HPDE6-E6E7 (cell line): ENCODE measurements around the gene ZRSR2.
A peak's percentile ranks its signal among the peaks of the same experiment; 100 is the strongest.
"Not testable (repeated sequence)": the region's sequence is repeated elsewhere in the genome, so short reads cannot be mapped to it uniquely, and the experiment has no call there.

Experiments
- DNase-seq: peaks from one replicate; pipeline ENCODE4 v3.0.0; 2011; ENCODE audit warnings: missing footprints; ENCODE audit errors: extremely low spot score

ZRSR2 gene, protein sequence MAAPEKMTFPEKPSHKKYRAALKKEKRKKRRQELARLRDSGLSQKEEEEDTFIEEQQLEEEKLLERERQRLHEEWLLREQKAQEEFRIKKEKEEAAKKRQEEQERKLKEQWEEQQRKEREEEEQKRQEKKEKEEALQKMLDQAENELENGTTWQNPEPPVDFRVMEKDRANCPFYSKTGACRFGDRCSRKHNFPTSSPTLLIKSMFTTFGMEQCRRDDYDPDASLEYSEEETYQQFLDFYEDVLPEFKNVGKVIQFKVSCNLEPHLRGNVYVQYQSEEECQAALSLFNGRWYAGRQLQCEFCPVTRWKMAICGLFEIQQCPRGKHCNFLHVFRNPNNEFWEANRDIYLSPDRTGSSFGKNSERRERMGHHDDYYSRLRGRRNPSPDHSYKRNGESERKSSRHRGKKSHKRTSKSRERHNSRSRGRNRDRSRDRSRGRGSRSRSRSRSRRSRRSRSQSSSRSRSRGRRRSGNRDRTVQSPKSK

DNA sequence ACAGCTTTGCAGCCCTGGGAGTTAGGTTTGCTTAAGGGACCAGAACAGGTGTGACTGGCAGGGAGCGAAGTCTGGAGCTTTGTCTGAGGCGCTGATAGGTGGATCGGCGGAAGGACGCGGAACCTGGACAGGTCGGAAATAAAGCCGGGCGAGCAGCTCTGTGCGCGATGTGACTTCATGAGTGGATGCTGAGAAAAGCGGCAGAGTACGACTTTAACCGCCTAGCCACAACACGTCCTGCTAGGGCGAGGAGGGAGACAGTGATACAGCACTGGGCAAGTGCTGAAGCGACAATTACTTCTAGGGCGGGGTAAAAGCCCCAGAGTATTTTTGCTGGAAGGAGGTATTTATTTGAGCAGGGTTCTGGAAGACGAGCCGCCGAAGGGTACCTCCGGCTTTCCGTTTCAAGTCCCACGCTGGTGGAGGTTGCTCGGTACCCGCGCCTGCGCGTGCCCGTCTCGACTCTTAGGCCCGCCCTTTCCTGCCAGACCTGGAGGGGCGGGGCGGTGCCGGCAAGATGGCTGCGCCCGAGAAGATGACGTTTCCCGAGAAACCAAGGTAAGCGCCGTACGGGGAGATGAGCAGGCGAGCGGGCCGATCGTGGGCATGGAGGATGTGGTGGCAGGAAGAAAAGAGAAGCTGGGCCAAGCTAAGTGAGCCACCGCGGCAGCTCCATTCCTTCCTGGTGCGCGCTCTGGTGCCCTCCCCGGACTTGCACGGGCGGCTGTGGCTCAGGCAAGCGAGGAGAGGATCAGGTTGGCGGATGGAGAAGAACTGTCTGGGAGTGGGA lies at the start of gene ZRSR2:
ZRSR2 (plus strand) TSS at position 506 of the 790 bp plus-strand sequence; CDS start at position 518, 12 bp downstream.
- peak; percentile 83 for DNase-seq

DNA sequence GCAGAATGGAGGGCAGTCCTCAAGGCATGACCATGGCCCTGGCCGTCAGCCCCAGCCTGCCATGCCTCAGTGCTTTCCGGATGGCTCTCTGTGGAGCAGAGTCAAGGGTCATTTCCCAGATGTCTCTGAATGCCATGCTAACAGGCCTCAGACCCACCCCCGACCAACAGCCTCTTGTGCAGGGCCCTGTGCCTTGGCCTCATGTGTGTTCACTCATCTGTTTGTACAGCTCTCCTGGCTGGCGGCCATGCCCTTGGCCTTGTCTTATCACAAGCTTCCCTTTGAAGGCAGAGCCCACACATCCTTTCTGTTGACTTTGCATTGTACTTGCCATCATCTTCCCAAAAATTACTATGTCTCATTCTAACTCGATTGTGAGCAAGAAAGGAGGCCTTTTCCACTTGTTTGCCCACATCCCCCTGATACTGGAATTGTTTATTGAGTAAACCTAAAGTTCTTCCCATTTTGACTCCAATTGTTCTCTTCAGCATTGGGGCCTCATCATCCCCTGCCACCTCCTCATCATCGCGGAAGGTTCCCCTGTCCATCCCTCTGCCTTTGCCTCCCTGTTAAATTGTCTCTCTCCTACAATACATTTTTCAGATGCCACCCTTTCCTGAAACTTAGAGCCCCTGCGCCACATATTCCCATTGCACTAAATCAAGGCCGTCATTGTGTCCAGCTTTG lies 46.0 kb upstream of the ZRSR2 start:
- no peak for DNase-seq

- DNase-seq, result no peak
Observed at GRCh38 chrX:15745179-15745578, 45.1 kb upstream of the ZRSR2 start.

DNA sequence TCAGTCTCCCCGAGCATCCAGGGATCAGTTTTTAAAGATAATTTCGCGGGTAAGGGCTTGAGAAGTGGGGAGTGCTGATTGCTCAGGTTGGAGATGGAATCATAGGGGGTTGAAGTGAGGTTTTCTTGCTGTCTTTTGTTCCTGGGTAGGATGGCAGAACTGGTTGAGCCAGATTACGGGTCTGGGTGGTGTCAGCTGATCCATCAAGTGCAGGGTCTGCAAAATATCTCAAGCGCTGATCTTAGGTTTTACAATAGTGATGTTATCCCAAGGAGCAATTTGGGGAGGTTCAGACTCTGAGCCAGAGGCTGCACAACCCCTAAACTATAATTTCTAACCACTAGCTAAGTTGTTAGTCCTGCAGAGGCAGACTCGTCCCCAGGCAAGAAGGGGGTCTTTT lies 43.6 kb upstream of the ZRSR2 start:
- DNase-seq, result not testable (repeated sequence)

- no peak for DNase-seq
Observed at GRCh38 chrX:15747626-15748173, 42.6 kb upstream of the ZRSR2 start.

DNA sequence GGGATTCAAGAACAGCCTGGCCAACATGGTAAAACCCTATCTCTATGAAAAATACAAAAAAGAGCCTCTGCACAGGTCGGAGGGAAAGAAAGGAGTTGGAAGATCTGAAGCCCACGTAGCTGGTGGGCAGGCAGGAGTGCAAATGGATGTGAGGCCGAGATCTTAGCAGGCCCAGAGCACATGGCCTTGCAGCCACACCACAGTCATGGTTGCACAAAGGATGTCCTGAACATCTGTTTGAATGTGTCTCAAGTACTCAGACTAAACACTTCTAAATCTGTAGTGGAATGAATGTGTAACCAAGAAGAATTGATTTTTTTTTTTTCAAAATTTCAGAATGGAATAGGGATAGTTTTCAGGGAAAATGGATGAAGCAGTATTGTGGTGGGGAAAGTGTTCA lies 41.4 kb upstream of the ZRSR2 start:
- DNase-seq, result no peak

DNA sequence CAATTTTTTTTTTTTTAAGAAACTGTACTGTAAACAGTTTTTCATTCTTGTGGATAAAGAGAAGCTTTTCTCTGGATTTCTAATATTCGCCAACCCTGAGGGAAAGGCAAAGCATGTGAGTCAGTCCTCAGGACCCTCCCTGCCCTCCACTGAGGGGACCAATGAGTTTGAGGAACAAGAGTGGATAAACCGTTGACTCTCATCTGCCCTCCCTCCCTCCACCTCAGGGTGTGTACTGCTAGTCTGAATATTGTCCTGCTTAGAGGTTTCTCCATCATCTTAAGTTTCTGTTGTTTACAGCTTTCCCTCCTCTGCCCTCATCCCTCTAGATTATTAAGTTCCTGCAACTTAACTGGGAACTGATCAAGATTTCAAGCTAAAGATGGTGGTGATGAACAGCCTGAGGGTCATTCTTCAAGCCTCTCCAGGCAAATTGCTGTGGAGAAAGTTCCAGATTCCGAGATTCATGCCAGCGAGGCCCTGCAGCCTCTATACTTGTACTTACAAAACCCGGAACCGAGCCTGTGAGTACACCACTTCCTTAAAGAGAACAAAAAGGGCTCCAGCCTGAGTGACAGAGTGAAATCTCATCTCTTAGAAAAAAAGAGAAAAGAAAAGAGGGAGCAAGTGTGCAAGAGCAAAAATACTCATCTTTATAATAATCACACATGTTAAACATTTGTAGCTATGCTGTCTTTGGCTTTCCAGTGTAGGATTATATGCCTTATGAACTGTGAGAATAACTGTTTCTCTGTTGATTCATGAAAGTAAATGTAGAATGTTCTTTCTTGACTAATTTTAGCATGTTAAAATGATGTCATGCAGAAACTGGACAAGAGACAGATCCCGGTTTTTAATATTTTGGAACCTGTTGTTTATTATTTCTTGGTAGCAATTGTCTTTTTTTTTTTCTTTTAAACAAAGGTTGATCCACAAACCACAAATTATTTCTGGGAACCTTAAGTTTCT lies 40.4 kb upstream of the ZRSR2 start:
- DNase-seq, result no peak

DNA sequence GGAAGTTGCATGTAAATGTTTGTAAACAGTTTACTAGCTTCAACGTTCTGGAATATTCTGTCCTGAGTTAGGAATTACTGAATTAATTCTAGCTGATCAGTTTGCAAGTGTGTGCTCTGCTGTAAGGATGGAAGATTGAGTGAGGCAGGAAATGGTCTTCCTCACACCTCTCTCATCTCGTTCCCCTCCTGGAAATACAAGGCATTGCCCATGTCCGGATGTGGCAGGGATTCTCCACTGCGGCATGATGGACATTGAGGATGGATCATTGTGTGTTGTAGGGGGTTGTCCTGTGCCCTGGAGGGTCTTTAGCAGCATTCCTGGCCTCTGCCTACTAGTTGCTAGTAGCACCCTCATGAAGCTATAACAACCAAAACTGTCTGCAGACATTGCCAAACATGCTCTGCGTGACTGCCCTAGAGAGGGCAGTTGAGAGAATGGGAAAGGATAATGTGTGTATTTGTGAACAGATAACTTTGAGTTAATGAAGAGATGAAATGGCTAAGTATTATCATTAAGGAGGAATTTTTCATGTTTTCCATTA lies 39.6 kb upstream of the ZRSR2 start:
- no peak for DNase-seq

- no peak for DNase-seq
Observed at GRCh38 chrX:15751155-15751819, 39.0 kb upstream of the ZRSR2 start.

GRCh38 chrX:15755091-15755490 lies 35.2 kb upstream of the ZRSR2 start:
- DNase-seq, result no peak

DNA sequence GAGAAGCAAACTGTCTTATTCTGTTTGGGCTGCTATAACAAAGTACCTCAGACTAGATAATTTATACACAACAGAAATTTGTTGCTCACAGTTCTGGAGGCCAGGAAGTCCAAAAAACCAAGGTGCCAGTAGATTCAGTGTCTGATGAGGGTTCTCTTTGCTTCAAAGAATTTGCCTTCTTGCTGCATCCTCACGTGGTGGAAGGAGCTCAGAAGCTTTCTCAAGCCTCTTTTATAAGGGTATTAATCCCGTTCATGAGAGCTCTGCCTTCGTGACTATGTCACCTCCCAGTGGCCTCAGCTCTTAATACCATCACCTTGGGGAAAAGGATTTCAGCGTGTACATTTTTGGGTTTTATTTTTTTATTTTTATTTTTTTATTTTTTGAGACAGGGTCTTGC lies 32.1 kb upstream of the ZRSR2 start:
- no peak for DNase-seq

DNA sequence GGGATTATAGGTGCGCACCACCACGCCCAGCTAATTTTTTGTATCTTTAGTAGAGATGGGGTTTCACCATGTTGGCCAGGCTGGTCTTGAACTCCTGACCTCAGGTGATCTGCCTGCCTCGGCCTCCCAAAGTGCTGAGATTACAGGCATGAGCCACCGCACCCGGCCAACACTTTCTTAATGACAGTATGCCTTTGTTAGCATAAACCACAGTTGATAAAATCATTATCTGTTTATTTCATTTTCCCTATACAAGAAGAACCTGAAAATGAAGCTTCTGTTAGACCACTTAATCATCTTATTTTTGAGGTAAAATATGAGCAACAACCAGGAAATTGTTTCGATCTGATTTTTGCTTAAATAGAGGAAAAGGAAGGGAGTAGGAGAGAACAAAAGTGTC lies 30.4 kb upstream of the ZRSR2 start:
- DNase-seq, result not testable (repeated sequence)

GRCh38 chrX:15761564-15762191 lies 28.6 kb upstream of the ZRSR2 start:
- peak; percentile 20 for DNase-seq

- no peak for DNase-seq
Observed at GRCh38 chrX:15769300-15769954, 20.9 kb upstream of the ZRSR2 start.

- DNase-seq, result no peak
Observed at GRCh38 chrX:15781961-15782699, 8.2 kb upstream of the ZRSR2 start.

GRCh38 chrX:15785176-15785750 lies 5.0 kb upstream of the ZRSR2 start:
- DNase-seq, result no peak

GRCh38 chrX:15786915-15787314 lies 3.4 kb upstream of the ZRSR2 start:
- DNase-seq, result no peak

DNA sequence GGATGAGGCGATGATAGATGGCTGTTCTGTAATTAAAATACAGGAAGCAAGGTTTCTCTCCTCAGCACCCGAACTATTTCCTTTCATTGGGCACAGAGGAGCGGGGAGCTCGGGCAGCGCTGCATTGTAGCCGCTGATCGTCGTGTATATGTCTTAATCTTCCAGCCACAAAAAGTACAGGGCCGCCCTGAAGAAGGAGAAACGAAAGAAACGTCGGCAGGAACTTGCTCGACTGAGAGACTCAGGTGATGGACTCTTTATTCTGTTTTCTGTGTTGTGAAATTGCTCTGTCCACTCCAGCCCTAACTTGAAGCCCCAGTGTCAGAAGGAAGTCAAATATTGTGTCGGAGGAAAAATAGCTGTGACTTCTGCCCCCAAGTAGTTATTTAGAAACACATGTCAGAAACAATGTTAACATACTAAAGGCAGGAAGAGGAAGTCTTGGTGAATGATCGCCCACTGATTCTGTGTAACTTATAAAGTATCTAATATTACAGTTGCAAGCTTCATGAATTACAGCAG lies 546 bp downstream of the ZRSR2 start:
- no peak for DNase-seq
